ENCODE results near the gene FBXO10. TPM values are rescaled to one million over a fixed set of nuclear protein-coding genes. Genes with fewer than 3 reads are reported as not detected.
"Not testable (repeated sequence)": the region's sequence is repeated elsewhere in the genome, so short reads cannot be mapped to it uniquely, and the experiment has no call there.

Gene FBXO10
- total RNA-seq, 1 donor, result 28.6 TPM

- no peak for TF ChIP-seq CTCF (IDR thresholded peaks at IDR 0.05; ENCODE audit: extremely low read depth, low read depth, low read length)
- Histone ChIP-seq H3K4me1 (ENCODE audit: insufficient read depth, low read length) (no peaks in the 10 kb centered on the region), H3K27ac (ENCODE audit: low read depth, low read length) (no peak overlapping the region), H2AFZ (ENCODE audit: low read length) (no peak overlapping the region), H3K27me3 (ENCODE audit: insufficient read depth, low read length) (peaks cover 28% of the 10 kb centered on the region), H3K9me3 (ENCODE audit: low read depth, low read length) (no peaks in the 10 kb centered on the region), H3K36me3 (ENCODE audit: insufficient read depth, low read length) (no peaks in the 10 kb centered on the region), H4K20me1 (ENCODE audit: insufficient read depth, low read length) (no peaks in the 10 kb centered on the region), H3K4me3 (ENCODE audit: insufficient read depth, low read length) (no peak overlapping the region), H3K79me2 (ENCODE audit: insufficient read depth, low read length) (no peaks in the 10 kb centered on the region), H3K4me2 (ENCODE audit: insufficient read depth, low read length) (no peak overlapping the region)
- no peak for DNase-seq (ENCODE audit: insufficient read length, low spot score, missing footprints)
These were observed 28.1 kb upstream of the FBXO10 start for GRCh38 chr9:37604296-37604695.

GRCh38 chr9:37602817-37603216, 26.6 kb upstream of the FBXO10 start:
- no peak for TF ChIP-seq CTCF (IDR thresholded peaks at IDR 0.05; ENCODE audit: extremely low read depth, low read depth, low read length)
- Histone ChIP-seq H3K4me2 (ENCODE audit: insufficient read depth, low read length) (no peak overlapping the region), H3K27me3 (ENCODE audit: insufficient read depth, low read length) (peaks cover 20% of the 10 kb centered on the region), H3K4me1 (ENCODE audit: insufficient read depth, low read length) (no peaks in the 10 kb centered on the region), H2AFZ (ENCODE audit: low read length) (no peak overlapping the region), H3K9me3 (ENCODE audit: low read depth, low read length) (no peaks in the 10 kb centered on the region), H4K20me1 (ENCODE audit: insufficient read depth, low read length) (no peaks in the 10 kb centered on the region), H3K4me3 (ENCODE audit: insufficient read depth, low read length) (no peak overlapping the region), H3K79me2 (ENCODE audit: insufficient read depth, low read length) (no peaks in the 10 kb centered on the region), H3K36me3 (ENCODE audit: insufficient read depth, low read length) (no peaks in the 10 kb centered on the region), H3K27ac (ENCODE audit: low read depth, low read length) (no peak overlapping the region)
- no peak for DNase-seq (ENCODE audit: insufficient read length, low spot score, missing footprints)

DNA sequence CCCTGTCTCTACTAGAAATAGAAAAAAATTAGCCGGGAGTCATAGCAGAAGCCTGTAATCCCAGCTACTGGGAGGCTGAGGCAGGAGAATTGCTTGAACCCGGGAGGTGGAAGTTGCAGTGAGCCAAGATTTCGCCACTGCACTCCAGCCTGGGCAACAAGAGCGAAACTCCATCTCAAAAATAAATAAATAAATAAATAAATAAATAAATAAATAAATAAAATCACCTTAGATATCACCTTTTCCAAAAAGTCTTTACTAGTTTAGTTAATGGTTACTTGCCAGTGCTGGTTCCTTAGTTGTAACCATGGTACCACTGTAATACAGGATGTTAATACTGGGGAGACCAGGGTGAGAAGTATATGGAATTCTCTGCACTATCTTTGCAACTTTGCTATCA, 25.9 kb upstream of the FBXO10 start:
- H3K4me3 ChIP-seq (ENCODE audit: insufficient read depth, low read length); H4K20me1 ChIP-seq (ENCODE audit: insufficient read depth, low read length); H3K9me3 ChIP-seq (ENCODE audit: low read depth, low read length); H3K79me2 ChIP-seq (ENCODE audit: insufficient read depth, low read length); H2AFZ ChIP-seq (ENCODE audit: low read length); H3K4me1 ChIP-seq (ENCODE audit: insufficient read depth, low read length); DNase-seq (ENCODE audit: insufficient read length, low spot score, missing footprints); H3K36me3 ChIP-seq (ENCODE audit: insufficient read depth, low read length); H3K27ac ChIP-seq (ENCODE audit: low read depth, low read length); H3K4me2 ChIP-seq (ENCODE audit: insufficient read depth, low read length): not testable (repeated sequence)
- peaks cover 16% of the 10 kb centered on the region for H3K27me3 ChIP-seq (ENCODE audit: insufficient read depth, low read length)

DNA sequence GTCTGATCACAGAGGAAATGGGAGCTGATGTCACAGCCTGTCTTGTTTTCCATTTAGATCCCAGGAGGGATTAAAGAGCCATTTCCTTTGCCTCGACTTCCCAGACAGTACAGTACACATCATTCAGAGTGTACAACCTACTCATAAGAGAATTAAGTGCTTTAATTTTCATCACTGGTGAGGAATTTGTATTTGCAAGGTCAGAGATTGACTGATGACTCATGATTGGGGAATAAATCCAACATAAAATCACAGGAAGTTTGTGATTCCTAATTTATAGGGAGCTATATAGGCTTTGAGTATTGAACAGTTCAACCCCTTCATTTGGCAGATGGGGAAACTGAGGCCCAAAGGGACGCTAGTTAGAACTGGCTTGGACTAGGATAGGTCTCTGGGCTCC, 20.3 kb upstream of the FBXO10 start:
- H3K4me2 ChIP-seq (ENCODE audit: insufficient read depth, low read length), result no peak overlapping the region
- H3K27ac ChIP-seq (ENCODE audit: low read depth, low read length), result no peak overlapping the region
- TF ChIP-seq CTCF (IDR thresholded peaks at IDR 0.05; ENCODE audit: extremely low read depth, low read depth, low read length), result no peak
- DNase-seq (ENCODE audit: insufficient read length, low spot score, missing footprints), result no peak
- H4K20me1 ChIP-seq (ENCODE audit: insufficient read depth, low read length), result no peaks in the 10 kb centered on the region
- peaks cover 13% of the 10 kb centered on the region for H3K27me3 ChIP-seq (ENCODE audit: insufficient read depth, low read length)
- H3K36me3 ChIP-seq (ENCODE audit: insufficient read depth, low read length), result no peaks in the 10 kb centered on the region
- peaks cover 2% of the 10 kb centered on the region for H3K4me1 ChIP-seq (ENCODE audit: insufficient read depth, low read length)
- no peaks in the 10 kb centered on the region for H3K9me3 ChIP-seq (ENCODE audit: low read depth, low read length)
- no peak overlapping the region for H3K4me3 ChIP-seq (ENCODE audit: insufficient read depth, low read length)
- peaks cover 9% of the 10 kb centered on the region for H3K79me2 ChIP-seq (ENCODE audit: insufficient read depth, low read length)
- no peak overlapping the region for H2AFZ ChIP-seq (ENCODE audit: low read length)
